Spleen (tissue), 7 donors: ENCODE data around the gene NME1.

Experiments
- POLR2A ChIP-seq, 3 donors: fragments of 450-650 bp; IDR thresholded peaks; one replicate each; pipeline ENCODE4 v1.5.1; 2017; ENCODE audit warnings: antibody characterized with exemption in 3 of 3, mild to moderate bottlenecking in 1 of 3
- TF ChIP-seq, protein P1 (sequence below), 11 experiments: fragments of 200-600 bp in 7 of 11; fragments of 450-650 bp in 4 of 11; sonication (generic) in 4 of 11; IDR thresholded peaks in 8 of 11; conservative IDR thresholded peaks in 3 of 11; 1 replicate in 7 of 11; 2 replicates in 4 of 11; pipeline versions ENCODE4 v1.4.0 to v1.8.0; 2016 to 2021; ENCODE audit warnings: antibody characterized with exemption in 11 of 11, inconsistent platforms in 4 of 11, mild to moderate bottlenecking in 1 of 11
- donor health status: DM: no; HTN: no; CAD: no; lungs with moderate emphysema.
- donor health status: DM: no; HTN: no; CAD: no.
- donor health status: DM: no; HTN: no; CAD: no.

DNA sequence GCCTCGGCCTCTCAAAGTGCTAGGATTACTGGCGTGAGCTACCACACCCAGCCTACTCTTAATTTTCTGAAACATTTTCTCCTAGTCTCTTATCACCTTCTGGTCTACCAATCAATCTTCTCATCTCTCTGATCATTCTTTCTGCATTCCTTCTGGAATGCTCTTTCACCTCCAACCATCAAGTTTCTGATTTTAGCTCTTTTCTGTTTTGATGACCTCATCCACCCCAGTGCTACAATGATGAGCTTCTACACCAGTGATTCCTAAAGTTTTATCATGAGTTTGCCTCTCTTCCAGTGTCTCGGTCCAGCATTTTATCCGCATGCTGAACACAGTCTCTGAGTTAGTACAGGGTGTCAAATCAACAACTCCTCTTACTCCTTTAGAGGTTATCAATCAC is 44.4 kb downstream of the NME1 start:
- TF ChIP-seq, protein P1, sequence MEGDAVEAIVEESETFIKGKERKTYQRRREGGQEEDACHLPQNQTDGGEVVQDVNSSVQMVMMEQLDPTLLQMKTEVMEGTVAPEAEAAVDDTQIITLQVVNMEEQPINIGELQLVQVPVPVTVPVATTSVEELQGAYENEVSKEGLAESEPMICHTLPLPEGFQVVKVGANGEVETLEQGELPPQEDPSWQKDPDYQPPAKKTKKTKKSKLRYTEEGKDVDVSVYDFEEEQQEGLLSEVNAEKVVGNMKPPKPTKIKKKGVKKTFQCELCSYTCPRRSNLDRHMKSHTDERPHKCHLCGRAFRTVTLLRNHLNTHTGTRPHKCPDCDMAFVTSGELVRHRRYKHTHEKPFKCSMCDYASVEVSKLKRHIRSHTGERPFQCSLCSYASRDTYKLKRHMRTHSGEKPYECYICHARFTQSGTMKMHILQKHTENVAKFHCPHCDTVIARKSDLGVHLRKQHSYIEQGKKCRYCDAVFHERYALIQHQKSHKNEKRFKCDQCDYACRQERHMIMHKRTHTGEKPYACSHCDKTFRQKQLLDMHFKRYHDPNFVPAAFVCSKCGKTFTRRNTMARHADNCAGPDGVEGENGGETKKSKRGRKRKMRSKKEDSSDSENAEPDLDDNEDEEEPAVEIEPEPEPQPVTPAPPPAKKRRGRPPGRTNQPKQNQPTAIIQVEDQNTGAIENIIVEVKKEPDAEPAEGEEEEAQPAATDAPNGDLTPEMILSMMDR (IDR thresholded peaks at IDR 0.05 in 8 of 11, conservative IDR thresholded peaks at IDR 0.05 in 3 of 11), result no peak
- no peak for TF ChIP-seq POLR2A (IDR thresholded peaks at IDR 0.05)
